GM19397 (cell line): ENCODE data around the gene STK24.

Source experiments
- ATAC-seq: cut with Tn5 transposase; IDR thresholded peaks from one replicate; pipeline ENCODE4 v1.9.1; 2021; ENCODE audit warnings: mild to moderate bottlenecking, moderate library complexity; ENCODE audit not compliant: unreplicated experiment

STK24 gene

DNA sequence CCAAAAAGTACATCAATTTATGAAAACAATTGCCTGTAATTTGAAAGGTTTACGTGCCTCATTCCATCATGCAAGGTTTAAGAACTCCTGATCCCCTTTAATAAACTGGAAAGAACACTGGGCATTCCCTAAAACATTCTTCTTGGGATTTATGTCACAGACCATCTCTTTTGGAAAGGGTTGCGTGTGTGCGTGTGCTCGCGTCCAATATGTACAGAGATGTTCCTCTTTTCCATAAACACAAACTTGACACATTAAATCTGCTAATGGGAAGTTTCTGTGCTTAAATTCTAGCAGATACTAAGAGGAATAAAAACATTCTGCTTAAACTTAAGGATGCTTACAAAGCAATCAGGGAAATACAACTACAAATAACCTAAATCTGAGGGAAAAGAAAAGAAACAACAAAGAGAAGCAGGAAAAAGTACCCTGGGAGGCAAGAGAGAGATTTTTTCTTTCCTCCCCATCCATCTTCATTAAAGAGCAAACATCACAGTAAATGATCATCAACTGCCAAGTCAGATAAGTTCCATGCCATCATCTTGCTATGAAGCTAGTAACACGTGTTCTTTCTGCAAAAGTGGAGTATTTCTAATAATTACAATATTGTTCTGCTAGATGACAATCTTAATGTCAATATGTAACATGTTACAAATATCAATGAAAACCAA, 83.7 kb downstream of the STK24 start:
- ATAC-seq = no peak

- ATAC-seq = no peak
Observed at GRCh38 chr13:98492335-98493041, 84.4 kb downstream of the STK24 start.

DNA sequence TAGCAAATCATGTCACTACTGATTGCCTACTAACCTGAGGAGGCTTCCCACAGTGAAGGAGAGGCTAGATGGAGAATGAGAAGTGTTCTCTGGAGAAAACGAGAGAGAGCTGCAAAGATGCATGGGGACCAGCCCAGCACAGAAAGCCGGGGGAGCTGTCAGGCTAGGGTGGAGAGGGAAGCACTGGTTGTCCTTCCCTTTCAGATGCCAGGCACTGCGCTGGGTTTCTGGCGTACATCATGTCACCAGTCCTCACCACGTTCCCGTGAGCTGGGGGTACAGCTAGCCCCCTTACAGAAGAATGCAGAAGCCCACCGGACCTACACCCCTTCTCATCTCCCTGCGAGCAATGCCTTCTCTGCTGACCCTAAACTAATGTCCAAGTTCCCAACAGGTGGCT, 86.0 kb downstream of the STK24 start:
- no peak for ATAC-seq

- no peak for ATAC-seq
Observed at GRCh38 chr13:98490195-98490836, 86.6 kb downstream of the STK24 start.

- no peak for ATAC-seq
Observed at GRCh38 chr13:98489446-98490194, 87.3 kb downstream of the STK24 start.

GRCh38 chr13:98488736-98489135, 88.2 kb downstream of the STK24 start:
- peak; percentile 57 for ATAC-seq

DNA sequence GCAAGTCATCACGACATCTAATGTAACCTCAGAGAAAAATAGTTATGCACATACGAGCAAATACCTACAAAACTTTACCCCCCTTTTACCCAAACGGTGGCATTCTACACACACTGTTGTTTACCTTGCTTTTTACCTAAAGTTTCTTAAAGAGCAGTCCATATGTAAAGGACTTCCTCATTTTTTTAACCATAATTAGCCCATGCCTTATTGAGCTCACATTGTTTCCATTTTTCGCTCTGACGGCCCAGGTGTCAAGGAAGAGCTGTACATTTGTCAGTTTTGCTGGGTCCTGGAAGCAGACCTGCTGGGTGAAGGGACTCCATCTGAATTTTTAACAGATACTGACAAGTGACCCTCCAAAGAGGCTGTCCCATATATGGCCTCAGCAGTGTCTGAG, 89.4 kb downstream of the STK24 start:
- ATAC-seq = no peak

DNA sequence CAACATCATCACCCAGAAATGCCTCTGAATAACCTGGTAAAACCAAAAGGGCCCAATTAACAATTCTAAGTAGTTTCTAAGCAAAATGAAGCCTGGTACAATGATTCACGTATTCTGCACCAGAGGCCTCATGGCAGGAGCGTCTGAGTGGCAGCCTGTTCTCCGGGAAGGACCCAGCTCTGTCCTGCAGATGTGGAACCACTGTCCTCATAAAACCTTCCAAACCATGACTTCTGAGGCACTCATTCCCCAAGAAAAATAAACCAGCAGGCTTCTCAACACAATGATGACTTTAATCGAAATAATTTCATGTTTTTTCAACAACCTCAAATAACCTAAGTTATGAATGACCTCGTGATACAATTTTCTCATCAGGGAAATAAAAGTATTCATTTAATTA, 89.9 kb downstream of the STK24 start:
- ATAC-seq = no peak

DNA sequence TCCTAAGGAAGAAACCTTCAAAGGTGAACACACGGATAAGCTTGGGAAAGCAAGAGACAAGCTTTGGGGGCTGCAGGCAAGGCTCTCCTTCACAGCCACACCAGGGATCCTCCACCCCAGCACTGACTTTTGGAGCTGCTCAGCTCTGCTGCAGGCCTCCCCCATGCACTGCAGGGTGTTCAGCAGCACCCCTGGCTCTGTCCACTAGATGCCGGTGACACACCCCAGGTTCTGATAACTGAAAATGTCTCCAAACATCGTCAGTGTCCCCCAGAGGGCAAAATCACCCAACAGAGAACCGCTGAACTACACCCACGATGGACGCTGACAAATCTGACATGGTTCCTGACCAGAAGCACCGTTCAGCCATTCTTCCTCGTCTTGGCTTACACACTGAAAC, 90.5 kb downstream of the STK24 start:
- no peak for ATAC-seq

DNA sequence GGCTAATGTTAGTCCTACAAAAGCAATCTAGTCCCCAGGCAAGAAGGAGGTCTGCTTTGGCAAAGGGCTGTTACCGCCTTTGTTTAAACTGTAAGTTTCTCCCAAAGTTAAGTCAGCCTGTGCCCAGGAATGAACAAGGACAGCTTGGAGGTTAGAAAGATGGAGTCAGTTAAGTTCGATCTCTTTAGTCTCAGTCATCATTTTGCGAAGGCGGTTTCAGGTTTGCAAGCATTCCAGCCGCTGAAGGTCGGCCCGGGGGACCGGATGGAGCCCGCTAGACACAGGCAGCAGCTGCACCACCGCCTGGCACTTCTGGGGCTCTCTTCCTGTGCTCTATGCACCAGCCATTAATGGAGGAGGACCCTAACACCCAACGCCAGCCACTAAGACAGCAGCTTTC, 91.3 kb downstream of the STK24 start:
- no peak for ATAC-seq

DNA sequence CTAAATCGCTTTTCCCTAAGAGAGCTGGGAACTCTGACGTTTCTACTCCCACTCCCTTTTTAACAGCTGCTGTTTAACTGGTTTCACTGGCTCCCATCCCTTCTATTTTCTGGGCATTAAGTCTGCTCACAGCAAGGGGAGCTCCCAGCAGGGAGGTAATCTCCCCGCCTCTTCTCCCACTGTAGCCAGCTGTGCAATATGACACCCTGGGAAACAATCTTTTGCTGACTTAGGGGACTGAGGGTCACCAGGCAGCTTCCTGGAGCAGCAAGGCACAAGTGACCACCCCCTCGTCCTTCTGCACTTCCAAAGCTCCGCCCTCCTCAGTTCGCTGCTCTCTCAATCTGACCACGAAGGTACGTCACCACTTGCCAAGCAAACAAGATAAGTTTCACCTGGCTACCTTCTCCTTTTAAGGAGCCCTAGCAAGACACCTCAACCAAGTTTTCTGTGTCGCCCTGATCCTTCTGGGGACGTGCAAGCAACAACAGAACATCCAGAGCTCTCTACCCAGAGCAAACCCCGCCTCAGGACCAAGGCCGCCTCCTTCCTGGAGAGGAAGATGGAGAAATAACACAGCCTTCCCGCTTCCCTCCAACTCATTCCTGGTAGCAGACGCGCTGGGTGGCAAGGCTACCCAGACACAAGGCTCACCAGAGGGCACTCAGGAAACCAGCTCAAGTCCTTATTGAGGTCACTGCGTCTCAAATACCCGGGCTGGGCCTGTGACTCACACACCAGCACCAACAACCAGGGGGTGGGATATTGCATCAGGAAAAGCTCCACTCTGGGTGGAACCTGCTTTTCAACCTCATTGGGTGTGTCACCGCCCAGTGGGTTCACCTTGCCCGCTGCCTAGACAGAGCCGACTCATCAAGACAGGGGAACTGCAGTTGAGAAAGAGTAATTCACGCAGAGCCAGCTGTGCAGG, 92.4 kb downstream of the STK24 start:
- ATAC-seq = no peak

- no peak for ATAC-seq
Observed at GRCh38 chr13:98483601-98484288, 93.2 kb downstream of the STK24 start.

DNA sequence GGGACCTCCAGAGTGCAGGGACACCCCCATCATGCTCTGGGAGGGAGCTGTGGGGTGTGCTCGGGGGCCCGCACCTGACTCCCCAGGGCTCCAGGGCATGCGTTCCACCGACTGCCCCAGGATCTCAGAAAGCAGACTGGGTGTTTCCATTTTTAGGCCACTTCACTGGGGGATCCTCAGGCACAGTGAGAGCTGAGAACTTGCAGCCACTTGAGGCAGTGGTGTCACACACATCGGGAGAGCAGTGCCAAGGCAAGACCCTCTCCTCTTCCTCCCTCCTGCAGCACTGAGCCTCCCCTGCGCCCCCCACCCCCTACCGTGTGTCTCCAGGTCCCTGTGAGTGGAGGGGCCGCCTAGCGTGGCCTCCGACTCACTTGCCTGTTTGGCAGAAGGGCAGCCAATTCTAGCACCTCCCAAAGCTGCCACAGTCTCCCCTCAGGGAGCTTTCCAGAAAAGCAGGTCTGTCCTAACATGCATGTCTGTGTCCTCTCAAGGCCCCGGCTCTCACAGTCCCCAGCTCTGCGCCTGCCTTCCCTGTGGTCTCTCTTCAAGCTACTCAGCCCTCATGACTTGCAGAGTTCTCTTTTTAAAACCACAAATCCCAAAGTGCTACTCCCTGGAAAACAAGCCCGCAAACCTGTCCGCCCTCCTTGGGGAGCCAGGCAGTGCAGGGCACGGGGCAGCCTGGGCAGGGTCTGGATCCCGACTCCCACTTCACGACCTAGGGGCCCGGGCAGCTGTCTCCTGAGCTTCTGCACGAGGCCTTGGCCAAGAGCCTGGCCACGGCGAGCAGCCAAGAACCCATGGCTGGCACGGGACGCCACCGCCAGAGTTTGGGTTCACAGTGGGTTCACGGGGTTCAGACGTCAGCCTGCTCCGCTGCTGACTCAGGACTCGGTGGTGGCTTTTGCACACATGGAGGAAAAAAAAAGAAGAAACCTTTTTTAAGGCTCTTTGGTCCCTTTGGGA, 94.1 kb downstream of the STK24 start:
- no peak for ATAC-seq

- peak; percentile 38 for ATAC-seq
Observed at GRCh38 chr13:98480915-98481877, 95.7 kb downstream of the STK24 start.

DNA sequence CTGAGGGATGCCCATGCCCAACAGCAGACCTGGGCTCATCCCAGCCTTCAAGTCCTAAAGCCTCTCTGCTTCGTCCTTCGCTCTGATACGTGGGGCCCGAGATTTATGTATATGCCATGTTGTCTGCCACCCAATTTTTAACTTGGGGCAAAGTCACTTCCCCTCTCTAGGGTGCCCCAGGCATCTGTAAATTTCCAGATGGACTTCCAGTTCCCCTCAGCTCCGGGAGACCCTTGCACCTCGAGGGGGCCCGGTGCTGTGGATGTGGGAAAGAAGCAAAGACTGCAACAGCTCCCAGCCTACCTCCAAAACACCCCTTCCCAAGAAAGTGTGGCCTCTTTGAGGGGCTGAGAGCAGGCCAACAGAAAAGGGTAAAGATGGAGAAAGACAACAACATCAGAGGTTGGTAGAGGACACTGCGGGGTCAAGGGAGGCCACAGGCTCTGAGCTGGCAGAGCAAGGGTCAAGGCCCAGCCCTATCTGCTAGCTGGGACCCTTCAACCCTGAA, 97.4 kb downstream of the STK24 start:
- ATAC-seq = no peak

DNA sequence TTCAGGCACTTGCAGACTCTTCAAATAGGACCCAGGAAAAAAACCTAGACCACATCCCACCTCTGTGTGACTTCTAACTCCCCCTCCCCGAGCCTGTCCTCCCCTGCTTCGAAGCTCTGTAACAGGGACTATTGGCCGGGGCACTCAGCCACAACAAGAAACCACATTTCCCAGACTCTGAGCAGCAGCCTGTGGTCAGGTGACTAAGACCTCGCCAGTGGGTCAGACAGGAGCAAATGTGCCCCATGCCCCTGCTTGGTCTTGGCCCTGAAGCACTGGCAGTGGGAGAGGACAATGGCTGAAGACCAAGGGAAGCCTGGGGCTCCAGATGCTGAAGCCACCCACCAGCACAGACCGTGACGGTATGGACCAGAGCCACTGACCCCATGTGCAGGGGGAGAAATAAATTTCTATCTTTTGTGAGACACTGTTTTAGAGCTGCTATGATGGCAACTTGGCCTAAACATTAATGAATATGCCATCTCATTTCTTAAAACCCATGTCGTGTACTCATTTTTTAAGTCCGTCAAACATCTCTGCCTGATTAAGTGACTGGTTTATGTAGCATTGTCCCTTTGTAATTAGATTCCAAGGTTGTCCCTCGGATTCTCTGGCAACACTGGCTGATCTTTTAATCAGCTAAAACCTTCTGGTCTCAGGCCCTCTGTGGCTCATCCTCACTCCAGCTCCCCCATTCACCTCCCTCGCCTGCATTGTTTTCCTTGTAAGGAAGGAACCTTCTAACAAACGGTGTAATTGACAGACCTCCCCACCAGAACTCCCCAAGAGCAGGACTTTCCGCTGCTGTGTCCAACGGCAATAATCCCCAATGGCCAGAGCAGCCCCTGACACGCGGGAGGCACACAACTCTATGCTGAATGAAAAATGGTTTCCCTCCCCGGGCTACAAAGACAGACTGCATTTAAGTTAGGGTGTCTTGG, 98.4 kb downstream of the STK24 start:
- peak; percentile 36 for ATAC-seq
